GM21360 (cell line): ENCODE results near the gene NDUFA7.
"Not testable (repeated sequence)": the region's sequence is repeated elsewhere in the genome, so short reads cannot be mapped to it uniquely, and the experiment has no call there.

ENCODE experiments used
- ATAC-seq: cut with Tn5 transposase; IDR thresholded peaks from one replicate; pipeline ENCODE4 v1.9.1; 2021; ENCODE audit warnings: mild to moderate bottlenecking, moderate library complexity; ENCODE audit not compliant: unreplicated experiment

NDUFA7 gene

DNA sequence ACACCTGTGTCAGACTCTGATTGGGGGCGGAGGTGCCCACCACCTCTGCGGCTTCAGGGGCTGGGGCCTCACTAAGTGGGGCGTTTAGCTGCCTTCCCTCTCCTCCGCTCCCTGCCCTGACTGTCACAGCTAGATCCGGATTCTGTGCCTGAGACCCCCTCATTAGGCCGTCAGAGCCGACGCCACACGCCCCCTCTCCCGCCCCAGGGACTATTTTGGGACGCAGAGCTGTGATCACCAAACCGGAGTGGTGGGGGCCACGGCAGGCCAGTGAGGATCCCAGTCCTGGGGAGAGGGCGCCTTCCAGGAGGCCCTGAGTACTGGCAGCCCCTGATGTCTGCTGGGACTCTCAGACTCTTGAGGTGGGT is 21.1 kb upstream of the NDUFA7 start:
- peak; percentile 9 for ATAC-seq

DNA sequence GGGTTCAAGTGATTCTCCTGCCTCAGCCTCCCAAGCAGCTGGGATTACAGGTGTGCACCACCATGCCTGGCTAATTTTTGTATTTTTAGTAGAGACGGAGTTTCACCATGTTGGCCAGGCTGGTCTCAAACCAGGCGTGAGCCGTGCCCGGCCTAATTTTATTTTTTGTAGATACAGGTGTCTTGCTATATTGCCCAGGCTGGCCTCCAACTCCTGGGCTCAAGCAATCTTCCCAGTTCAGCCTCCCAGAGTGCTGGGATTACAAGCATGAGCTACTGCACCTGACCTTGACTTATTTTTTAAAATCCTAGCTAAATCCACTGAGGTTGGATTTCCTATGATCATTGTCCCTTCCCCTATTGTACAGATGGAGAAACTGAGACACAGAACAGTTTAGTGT is 20.3 kb upstream of the NDUFA7 start:
- not testable (repeated sequence) for ATAC-seq

DNA sequence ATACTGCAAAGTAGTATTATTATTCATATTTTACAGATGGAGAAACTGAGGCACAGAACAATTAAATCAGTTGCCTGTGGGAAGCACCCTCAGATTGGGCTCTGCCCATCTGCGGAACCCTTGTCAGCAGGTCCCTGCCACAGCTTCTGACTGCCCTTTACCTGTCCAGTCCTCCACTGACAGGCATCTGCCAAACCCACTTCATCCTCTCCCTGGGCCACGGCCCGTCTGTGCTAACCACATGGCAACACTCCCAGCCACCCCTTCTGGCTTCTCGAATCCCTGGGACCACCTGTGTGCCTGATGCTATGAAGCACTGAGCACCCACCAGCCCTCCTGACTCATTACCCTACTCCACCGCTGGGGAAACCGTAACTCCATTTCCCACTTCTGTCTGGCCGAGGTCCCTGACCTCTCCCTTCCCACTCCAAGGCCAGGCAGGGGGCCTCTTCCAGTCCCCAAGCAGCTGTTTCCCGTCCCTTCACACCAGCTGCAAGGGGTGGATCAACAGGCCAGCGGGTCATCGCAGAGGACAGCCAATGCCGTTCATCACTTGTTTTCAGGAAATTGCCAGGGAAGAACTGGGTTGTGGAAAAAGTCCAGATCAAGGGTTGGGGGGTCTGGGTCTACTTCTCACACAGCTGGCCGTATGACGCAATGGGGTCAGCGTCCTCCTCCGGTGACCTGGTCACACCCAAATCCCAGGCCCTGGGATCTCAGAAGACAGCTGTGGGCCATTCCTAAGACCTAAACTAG is 19.3 kb upstream of the NDUFA7 start:
- no peak for ATAC-seq

DNA sequence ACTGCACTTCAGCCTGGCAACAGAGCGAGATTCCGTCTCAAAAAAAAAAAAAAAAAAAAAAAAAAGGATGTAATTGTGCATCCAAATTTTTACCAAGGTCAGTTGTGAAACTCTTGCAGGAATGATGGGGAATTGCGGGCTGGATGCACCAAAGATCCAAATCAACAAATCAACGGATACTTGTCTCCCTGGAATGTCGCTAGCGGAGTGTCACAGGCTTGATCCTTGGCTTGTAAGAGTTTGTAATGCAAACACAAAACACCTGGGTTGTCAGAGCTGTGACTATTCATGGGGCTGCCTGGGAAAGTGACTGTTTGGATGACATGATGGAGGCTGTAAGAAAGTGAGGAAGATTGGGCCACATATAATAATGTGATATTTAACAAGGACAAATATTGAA is 17.7 kb upstream of the NDUFA7 start:
- ATAC-seq, result no peak

DNA sequence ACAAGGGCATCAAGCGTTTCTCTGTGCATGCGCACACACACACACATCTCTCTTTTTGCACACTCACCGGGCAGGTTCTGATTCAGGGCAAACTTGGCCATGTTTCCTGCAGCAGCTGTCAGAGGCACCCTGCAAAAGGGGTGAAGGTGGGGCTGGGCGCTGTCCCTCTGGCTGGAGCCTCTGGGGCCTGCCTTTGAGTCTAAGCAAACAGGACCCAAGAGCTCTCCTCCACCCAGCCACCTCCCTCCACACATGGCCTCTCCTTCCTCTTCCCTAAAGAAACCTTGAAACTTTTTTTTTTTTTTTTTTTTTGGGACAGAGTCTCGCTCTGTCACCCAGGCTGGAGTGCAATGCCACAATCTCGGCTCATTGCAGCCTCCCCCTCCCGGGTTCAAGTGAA is 16.6 kb upstream of the NDUFA7 start:
- no peak for ATAC-seq

DNA sequence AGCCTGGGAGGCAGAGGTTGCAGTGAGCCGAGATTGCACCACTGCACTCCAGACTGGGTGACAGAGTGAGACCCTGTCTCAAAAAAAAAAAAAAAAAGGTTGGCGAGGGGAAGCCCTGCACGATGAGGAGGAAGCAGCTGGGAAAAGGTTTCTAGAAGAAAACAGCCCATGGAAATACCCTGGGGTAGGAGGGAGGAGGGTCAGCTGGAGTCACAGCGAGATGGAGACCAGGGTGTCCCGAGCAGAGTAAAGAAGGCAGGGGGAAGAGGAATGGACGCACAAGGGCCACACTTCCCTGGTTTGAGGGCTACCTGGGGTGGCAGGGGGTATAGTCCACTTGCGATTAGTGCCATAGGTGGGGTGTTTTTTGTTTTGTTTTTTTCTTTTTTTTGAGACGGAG is 15.5 kb upstream of the NDUFA7 start:
- ATAC-seq, result no peak

DNA sequence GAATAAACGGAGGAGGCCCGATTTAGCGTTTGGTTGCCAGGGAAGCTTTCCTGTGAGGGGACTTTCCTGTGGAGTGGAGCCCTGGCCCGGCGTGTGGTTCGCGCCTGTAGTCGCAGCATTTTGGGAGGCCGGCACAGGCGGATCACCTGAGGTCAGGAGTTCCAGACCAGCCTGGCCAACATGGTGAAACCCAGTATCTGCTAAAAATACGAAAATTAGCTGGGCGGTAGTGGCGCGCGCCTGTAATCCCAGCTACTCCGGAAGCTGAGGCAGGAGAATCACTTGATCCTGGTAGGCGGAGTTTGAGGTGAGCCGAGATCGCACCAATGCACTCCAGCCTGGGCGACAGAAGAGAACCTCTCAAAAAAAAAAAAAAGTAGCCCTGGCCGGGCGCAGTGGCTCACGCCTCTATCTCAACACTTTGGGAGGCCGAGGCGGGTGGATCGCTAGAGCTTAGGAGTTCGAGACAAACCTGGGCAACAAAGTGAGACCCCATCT is 14.9 kb upstream of the NDUFA7 start:
- no peak for ATAC-seq

DNA sequence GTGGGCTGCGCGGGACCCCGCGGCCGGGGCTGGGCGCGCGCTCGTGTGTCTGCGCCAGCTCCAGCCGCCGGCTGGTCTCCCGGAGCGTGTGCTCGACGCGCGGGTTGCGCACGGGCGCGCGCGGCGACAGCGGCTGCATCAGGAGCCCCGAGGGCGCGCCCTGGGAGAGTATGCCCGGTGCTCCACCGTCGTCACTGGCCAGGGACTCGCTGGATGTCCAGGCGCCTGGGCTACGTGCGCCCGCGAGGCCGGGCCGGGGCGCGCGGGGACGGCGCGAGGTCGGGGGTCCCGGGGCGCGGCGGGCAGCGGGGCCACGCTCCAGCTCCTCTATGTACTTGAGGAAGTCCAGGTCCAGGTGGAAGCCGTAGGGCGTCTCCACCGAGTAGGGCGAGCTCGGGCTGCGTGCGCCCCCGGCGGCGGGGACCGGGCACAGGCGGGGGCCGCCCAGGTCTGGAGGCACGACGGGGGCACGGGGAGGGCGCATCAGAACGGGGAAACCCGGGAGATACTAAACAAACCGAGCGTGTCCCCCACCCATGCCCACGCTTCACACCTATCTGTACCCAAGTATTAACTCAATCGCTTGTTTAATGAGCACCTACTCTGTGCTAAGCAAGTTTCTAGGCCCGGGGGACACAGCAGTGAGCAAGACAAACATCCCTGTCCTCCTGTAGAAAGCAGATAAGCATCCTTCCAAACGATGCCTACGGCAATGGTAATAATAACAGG is 14.3 kb upstream of the NDUFA7 start:
- peak; percentile 52 for ATAC-seq

DNA sequence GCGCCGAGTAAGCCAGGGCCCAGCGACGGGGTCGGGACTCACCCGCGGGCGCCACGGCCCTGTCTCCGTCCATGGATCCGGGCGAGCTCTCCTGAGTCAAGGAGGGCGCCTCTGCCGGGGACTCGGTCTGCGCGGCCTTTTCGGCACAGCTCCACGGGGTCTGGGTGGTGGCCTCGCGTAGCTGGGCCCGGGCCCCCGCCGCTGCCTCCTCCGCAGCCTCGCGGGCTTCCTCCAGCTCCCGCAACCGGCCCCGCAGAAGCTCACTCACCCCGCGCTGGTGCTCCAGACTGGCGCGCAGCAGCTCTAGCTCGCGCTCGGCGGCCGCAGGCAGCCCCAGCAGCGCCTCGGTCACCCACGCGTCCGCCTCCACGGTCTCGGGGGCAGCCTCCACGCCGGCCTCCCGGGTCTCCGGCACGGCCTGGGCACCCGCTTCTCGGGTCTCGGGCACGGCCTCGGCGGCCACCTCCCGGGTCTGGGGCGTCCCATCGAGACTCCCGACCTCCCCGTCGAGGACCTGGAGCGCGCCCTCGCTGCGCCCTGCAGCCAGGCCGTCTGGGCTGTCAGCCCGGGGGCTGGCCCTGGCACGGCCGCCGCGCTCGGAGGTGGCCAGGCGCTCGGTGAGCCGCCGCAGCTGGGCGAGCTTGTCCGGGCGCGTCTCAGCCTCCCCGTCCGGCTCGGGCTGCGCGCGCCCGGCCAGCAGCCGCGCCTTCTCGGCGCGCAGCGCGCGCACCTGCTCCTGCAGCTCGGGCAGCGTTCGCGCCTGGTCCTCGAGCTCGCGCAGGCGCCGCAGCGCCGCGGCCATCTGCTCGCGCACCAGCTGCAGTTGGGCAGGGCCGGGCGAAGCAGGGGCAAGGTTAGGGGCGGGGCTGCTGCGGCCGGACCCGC is 13.5 kb upstream of the NDUFA7 start:
- peak; percentile 38 for ATAC-seq

DNA sequence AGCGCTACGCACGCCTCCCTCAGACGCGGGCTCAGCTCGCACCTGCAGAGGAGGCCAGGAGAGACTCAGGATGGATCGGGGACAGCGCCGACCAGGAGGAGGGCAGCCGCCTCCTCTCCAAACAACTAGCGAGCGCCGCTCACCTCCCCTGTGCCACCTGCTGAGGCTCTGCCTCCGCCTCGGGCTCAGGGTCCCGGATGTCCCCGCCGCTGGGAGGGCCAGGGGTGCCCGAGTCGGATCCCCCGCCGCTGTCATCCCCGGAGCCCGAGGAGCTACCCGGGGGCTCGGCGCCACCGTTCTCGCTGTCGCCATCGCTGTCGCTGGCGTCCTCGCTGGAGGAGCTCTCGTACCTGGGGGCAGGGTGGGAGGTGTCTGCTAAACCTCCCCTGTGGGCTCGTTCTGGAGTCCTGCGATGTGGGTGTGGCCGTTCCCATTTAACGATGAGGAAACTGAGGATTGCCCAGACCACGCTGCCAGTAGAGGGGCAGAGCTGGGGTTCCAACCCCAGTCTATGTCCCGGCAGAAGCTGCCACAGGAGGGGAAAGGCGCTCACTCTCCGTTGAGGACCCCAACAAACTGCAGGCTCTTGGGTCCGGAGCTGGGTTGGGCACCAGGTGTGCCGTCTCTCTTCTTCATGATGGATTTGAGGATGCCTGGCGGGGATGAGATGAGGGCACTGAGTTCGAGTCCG is 12.7 kb upstream of the NDUFA7 start:
- ATAC-seq, result no peak

DNA sequence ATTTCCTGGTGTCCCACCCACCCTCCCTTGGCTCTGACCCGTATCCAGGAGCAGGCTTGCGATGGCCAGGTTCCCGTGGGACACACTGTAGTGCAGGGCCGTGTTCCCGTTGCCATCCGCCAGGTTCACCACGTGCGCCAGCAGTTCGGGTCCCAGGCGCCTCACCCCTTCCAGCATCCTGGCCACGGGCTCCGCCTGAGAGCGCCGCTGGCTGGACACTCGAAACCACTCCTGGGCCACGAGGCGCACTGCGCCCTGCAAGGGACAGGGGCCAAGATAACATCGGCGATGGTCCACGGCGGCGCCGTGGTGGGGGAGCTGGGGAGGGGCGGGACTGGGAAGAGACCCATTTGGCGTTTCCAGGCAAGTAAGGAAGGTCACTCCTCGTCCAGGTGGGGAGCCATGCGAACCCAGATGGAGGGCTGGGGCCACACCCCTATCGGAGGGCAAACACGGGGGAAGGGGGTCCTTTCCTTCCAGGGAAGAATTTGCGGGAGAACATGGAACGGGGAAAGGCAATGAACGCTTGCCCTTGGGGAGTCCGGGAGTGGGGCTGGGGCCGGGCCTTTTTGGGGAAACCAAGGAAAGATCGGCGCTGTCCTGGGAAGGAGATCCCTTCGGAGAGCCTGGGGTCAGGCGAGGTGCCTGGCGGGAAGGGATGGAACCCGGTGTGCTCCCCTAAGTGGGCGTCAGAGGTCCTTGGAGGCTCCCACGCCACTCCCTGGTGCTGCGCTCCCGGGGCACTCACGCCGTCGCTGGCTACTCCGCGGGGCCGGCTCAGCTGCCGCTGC is 12.0 kb upstream of the NDUFA7 start:
- no peak for ATAC-seq

DNA sequence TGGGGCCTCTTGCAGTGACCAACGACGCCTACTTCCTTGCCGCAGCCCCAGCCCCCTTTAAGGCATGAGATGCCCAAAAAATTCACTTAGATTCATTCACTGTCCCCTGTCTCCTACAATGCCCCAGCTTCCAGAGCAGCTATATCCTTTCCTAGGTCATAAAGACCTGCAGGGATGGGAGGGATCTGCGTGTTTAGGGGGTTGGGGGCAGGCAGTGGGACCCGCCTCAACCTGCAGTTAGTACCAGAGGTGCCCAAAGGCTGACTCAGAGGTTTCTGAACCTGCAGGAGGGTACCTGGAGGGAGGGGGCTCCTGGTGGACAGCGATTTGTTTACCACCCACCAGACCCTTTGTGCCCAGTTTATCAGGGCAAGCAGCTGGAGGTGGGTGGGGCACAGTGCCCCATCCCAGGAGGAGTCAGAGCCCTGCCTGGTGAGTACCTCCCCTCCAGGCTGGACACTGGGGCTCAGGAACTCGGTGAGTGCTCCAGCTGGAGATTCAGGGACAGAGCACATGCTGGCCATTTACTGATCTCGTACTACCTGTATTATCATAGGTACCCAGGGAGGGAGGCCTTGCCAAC is 10.2 kb upstream of the NDUFA7 start:
- ATAC-seq, result no peak

DNA sequence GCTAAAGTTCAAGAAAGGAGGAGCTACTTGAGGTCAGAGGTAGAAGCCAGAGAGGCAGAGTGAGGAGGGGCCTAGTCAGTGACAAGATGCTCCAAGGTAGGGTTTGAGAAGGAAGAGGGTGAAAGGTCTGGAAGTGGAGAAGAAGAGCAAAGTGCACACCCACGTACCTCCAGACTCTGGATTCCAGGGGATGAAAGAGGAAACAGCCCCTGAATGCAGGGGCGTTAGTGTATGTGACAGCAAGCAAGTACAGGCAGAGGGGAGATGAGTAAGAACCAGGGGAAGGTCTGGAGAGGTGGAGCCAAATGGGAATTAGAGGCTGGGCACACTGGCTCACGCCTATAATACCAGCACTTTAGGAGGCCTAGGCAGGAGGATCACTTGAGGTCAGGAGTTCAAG is 8.8 kb upstream of the NDUFA7 start:
- no peak for ATAC-seq

DNA sequence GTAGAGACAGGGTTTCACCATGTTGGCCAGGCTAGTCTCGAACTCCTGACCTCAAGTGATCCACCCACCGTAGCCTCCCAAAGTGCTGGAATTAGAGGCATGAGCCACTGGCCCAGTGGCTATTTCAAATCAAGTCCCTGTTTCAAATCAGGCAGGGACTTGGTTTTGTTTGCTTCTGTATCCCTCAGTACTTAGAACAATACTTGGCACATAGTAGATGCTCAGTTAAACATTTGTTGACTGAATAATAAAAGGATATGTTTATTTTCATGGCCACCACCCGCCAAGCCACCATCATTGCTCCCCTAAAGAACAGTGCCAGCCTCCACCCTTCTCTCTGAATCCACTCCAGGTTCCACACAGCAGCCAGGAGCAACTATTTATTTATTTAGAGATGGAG is 4.3 kb upstream of the NDUFA7 start:
- no peak for ATAC-seq

DNA sequence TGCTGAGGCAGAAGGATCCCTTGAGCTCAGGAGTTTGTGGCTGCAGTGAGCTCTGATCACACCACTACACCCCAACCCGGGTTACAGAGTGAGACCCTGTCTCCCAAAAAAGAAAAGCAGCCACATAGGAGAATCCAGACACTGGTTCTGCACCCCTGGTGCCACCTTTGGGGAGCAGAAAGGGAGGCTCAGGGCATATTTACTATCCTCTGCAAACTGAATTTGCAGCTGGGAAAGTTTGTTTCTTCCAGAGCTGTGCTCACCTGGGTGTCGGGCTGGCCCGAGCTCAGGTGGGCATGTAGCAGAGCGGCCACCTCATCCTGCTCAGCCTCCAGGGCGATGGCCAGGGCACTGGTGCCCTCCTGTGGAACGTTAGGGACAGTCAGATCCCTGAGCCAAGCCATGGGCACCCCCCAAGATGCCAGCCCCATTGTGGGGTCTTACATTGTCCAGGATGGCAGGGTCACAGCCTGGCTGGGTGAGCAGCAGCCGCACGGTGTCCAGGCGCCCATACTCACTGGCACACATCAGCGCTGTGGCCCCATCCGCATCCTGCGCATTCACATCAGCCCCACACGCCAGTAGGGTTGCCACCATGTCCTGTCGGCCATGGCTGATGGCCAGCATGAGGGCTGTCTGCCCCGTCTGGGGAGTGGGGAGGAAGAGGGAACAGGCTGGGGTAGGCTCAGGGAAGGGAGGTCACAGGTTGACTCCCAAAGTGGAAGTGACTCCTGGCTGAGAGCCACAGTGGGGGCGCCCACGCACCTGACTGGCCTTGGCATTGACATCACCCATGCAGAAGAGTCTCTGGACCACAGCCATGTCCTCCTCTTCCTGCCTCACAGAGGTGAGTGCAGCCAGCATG is 3.2 kb upstream of the NDUFA7 start:
- no peak for ATAC-seq

DNA sequence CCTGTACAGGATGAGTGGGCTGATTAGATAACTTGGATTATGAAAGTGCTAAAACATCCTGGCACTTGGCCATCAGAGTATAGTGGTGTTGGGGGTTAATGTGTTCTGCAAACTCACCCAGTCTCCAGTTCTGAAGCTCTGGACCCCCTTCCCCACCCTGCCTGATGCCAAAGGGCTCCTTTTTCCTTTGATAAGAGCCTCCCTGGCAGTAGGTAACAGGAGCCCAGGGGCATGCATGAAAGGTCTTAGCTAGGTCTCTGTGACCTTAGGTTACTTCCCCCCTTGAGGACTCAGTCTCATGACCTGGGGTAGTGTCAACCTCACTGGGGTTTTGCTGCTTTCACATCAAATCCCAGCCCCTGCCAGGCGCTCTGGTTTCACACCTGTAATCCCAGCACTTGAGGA is 2.6 kb upstream of the NDUFA7 start:
- ATAC-seq, result no peak

DNA sequence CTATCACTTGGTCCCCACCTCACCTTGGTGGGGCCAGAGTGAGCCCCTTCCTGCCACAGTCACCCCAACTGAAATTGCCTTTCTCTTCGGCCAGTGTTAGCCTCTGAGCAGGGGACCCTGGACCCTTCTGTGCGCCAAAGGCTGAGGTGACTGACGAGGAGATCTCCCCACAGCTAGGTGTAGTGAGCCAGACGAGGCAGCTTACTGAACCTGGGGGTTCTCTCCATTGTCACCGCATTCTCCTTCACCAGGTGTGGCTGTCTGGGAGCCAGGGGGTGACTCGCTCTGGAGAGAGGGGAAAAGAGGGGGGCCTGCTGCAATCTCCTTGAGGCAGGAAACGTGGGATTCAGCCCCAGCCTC is 1.4 kb upstream of the NDUFA7 start:
- ATAC-seq, result no peak

DNA sequence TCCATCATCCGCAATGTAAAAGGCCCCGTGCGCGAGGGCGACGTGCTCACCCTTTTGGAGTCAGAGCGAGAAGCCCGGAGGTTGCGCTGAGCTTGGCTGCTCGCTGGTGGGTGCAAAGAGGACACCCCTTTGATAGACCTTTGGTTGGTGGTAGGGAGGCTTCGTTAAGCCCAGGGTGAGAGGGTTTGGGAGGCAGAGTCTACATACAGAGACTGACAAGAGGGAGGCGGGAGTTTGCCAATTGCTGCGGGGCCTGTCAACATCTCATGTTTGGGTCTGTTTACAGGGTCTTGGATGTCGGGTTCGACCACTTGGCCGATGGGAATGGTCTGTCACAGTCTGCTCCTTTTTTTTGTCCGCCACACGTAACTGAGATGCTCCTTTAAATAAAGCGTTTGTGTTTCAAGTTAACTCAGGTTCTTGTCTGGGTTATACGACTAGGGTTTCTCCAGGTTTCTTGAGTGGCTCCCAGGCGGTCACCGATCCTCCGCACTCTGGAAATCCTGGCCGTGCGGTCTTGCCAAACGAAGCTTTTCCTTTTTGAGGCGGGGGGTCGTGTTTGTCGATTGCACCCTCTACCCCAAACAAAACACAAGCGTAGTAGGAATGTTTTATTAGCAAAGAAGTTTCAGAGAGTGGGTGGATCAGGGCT is 937 bp upstream of the NDUFA7 start:
- no peak for ATAC-seq
